HG02884 (cell line): Measurements from ENCODE around the gene ALDH1L1.
"Not testable (repeated sequence)": the region's sequence is repeated elsewhere in the genome, so short reads cannot be mapped to it uniquely, and the experiment has no call there.

Source experiments
- ATAC-seq: cut with Tn5 transposase; IDR thresholded peaks from one replicate; pipeline ENCODE4 v1.9.1; 2021; ENCODE audit warnings: mild to moderate bottlenecking, moderate library complexity; ENCODE audit not compliant: unreplicated experiment

The ALDH1L1 gene

GRCh38 chr3:126085841-126086240, 94.5 kb downstream of the ALDH1L1 start:
- ATAC-seq = no peak

DNA sequence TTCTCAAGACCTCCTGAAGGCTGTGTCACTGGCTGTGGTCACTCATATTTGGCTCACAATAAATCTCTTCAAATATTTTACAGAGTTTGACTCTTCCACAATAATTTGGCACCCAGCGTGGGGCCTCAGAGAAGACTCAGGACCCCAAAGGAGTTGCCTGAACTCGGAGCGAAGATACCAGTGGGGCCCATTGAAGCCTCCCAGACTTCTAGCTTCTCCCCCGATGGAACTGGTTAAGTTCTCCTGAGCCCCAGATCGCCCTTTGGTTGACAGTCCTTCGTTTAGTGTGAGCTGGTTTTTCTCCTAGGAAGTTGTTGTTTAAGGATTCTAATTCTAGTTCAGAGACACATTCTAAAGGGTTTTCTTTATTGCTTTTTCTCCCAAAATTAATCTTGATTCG, 95.1 kb downstream of the ALDH1L1 start:
- ATAC-seq = no peak

- ATAC-seq = no peak
Observed at GRCh38 chr3:126084768-126085180, 95.6 kb downstream of the ALDH1L1 start.

- ATAC-seq = peak; percentile 96
Observed at GRCh38 chr3:126083913-126084767, 96.2 kb downstream of the ALDH1L1 start, which contains the start of gene SLC41A3. Gene SLC41A3 (minus strand): TSS chr3:126084124. CDS start chr3:126068219, 15,905 bp downstream.

- ATAC-seq = peak; percentile 42
Observed at GRCh38 chr3:126083511-126083912, 96.9 kb downstream of the ALDH1L1 start.

- no peak for ATAC-seq
Observed at GRCh38 chr3:126083138-126083445, 97.3 kb downstream of the ALDH1L1 start.

DNA sequence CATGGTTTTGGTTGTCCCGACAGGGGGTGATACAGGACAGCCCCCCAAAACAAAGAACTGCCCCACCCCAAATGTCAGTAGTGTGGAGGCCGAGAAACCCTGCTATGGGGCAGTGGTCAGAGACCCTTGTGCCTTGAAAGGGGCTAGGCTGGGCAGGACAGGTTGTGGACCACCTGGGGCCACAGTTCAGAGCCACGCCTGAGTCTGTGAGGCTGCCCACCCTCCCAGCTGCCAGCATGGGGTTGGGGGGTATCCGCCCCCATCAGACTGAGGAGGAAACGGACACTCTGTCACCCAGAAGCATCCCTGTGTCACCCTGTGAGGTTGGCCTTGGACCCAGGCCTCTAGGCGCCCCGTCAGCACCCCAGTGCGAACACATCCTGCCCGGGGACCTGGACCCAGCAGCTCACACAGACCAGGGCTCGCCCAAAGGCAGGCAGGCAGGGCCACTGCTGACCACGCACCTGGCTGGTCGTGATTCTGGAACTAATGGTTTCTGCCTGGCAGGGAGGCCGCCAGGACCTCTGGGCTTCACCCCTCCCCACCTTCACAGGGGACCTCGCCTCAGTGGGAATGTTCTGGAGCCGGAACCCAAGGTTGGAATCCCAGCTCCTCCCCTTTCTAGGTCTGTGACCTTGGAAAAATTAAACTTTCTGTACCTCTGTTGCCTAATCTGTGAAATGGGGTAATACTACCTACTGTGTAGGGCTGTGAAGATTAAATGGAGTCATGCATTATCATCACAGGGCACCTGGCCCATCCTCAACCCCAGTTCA, 97.8 kb downstream of the ALDH1L1 start:
- ATAC-seq = no peak

- ATAC-seq = no peak
Observed at GRCh38 chr3:126081618-126082361, 98.6 kb downstream of the ALDH1L1 start.

DNA sequence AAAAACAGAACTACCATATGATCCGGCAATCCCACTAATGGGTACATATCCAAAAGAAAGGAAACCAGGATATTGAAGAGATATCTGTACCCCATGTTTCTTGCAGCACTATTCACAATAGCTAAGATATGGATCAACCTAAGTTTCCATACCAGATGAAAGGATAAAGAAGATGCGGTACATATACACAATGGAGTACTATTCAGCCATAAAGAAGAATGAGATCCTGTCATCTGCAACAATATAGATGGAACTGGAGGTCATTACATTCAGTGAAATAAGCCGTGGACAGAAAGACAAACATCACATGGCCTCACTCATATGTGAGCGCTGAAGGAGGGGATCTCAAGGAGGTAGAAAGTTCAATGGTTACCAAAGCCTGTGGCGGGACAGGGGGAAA, 99.4 kb downstream of the ALDH1L1 start:
- no peak for ATAC-seq

DNA sequence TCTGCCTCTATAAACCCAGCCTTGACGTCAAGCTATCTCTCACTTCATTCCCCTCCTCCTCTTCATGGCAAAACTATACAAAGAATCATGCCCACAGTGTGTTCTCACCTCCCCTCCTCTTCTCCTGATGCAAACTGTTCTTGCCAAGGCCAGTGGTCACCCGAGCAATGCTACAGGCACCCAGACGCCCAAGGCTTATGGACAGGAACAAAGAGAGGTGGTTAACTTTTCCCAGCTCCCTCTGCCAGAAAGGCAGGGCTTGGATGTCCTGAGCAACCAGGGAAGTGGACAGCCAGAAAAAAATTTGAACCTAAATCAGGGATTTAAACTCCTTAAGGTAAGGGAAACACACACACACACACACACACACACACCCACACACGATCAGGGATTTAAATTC, 101.5 kb downstream of the ALDH1L1 start:
- ATAC-seq = no peak

GRCh38 chr3:126077754-126078153, 102.6 kb downstream of the ALDH1L1 start:
- no peak for ATAC-seq

DNA sequence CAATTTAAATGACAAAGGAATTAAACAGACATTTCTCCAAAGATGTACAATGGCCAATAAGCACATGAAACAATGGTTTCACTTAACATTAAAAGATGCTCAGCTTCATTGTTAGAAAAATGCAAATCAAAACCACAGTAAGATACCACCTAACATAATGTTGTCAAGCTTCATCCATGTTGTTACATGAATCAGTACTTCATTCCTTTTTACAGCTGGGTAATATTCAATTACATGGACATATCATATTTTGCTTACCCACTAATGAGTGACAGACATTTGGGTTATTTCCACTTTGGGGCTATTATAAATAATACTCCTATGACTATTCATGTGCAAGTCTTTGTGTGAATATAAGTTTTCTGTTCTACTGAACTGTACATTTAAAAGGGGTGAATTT, 104.2 kb downstream of the ALDH1L1 start:
- ATAC-seq = no peak

GRCh38 chr3:126070146-126070545, 110.2 kb downstream of the ALDH1L1 start:
- no peak for ATAC-seq

GRCh38 chr3:126067959-126068358, 112.4 kb downstream of the ALDH1L1 start:
- ATAC-seq = no peak

GRCh38 chr3:126066676-126067075, 113.7 kb downstream of the ALDH1L1 start:
- ATAC-seq = not testable (repeated sequence)

- ATAC-seq = no peak
Observed at GRCh38 chr3:126065876-126066275, 114.5 kb downstream of the ALDH1L1 start.

- no peak for ATAC-seq
Observed at GRCh38 chr3:126064627-126065258, 115.6 kb downstream of the ALDH1L1 start.

- no peak for ATAC-seq
Observed at GRCh38 chr3:126063358-126063965, 116.9 kb downstream of the ALDH1L1 start.

DNA sequence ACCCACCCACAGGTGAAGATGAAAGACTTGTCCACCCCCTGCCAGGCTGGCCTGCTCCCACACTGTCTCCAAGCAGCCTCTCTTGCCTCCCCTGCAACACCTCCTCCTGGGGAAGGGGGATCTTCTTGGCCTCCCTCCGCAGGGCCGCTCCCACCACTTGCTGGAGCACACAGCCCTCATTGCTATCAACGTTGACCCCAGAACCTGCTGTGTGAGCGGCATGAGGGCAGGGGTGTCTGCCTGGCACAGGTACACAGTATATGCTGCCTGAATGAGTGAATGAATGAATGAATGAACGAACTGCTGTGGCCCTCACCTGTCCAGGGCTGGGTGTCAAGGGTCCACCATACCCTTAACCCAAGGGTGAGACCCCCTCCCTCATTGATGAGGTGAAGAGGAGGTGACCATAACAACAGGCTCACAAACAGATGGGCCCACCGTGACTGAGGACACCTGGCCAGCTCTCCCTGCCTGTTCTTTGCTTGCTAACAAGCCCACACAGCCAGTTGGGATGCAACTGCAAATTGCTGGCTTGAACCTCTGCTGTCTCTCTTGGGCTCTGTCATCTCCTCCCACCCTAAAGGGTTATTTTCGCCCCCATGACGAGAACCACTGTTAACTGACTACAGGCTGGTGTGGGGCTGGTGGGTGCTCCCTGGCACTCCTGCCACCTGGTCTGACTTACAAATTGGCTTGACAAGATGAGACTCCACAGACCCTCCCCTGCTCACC, 118.9 kb downstream of the ALDH1L1 start:
- no peak for ATAC-seq

- ATAC-seq = no peak
Observed at GRCh38 chr3:126060613-126061145, 119.7 kb downstream of the ALDH1L1 start.
